IPS-18c (cell line): ENCODE data around the gene KRT9.
"Not testable (repeated sequence)": the region's sequence is repeated elsewhere in the genome, so short reads cannot be mapped to it uniquely, and the experiment has no call there.

Source experiments
- H3K4me3 ChIP-seq: 2 replicates; pipeline ENCODE4 v1.7.0; 2013; ENCODE audit warnings: low read depth, mild to moderate bottlenecking, low read length, moderate library complexity; ENCODE audit not compliant: insufficient read depth
- H3K9me3 ChIP-seq: one replicate; pipeline ENCODE4 v1.6.1; 2013; ENCODE audit warnings: mild to moderate bottlenecking, low read length, moderate library complexity; ENCODE audit not compliant: control insufficient read depth, insufficient read depth

Gene KRT9, protein sequence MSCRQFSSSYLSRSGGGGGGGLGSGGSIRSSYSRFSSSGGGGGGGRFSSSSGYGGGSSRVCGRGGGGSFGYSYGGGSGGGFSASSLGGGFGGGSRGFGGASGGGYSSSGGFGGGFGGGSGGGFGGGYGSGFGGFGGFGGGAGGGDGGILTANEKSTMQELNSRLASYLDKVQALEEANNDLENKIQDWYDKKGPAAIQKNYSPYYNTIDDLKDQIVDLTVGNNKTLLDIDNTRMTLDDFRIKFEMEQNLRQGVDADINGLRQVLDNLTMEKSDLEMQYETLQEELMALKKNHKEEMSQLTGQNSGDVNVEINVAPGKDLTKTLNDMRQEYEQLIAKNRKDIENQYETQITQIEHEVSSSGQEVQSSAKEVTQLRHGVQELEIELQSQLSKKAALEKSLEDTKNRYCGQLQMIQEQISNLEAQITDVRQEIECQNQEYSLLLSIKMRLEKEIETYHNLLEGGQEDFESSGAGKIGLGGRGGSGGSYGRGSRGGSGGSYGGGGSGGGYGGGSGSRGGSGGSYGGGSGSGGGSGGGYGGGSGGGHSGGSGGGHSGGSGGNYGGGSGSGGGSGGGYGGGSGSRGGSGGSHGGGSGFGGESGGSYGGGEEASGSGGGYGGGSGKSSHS

DNA sequence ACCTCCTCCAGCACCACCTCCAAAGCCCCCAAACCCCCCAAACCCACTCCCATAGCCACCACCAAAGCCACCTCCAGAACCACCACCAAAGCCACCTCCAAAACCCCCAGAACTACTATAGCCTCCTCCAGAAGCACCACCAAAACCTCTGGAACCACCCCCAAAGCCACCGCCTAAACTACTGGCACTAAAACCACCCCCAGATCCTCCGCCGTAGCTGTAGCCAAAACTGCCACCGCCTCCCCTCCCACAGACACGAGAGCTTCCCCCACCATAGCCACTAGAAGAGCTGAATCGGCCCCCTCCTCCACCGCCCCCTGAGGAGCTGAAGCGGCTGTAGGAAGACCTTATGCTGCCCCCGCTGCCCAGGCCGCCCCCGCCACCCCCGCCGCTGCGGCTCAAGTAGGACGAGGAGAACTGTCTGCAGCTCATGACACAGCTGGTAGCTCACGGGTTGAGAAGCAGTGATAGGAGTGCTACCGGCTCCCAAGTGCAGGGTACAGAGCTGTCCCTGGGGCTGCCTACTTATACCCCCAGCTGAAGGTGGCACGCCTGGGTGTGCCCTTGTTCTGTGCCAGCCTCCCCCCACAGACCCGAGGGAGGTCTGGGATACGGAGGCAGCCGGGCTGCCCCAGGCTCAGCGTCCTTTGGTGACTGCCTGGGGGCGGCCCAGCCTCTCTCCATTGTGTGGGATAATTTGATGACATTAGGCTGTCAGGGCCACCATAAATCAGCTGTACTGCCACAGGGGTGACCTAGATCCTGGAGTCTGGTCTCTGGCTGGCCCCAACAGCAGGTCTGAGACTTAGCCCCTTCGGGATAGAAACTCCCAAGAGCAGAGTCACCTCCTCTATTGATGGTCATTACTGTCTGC lies at the start of gene KRT9:
Gene KRT9, minus strand, starts transcription at position 499 of the 874 bp plus-strand sequence. Its CDS starts 67 bp downstream, at position 432.
- Histone ChIP-seq H3K4me3 (no peak within 1 kb of the TSS), H3K9me3 (no peaks in the 10 kb centered on the region)

DNA sequence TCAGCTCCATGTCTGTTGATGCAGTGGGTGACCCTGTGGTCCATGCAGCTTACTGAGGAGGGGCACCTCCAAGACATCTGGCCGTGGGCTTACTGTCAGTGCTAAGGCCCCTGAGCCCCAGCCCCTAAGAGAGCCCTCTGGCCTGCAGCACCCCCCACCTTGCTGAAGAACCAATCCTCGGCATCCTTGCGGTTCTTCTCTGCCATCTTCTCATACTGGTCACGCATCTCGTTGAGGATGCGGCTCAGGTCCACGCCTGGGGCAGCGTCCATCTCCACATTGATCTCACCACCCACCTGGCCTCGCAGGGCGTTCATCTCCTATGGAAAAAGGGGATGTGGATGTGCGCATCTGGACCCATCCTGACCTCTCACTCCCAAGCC lies 49.6 kb upstream of the KRT9 start:
- H3K4me3 ChIP-seq, H3K9me3 ChIP-seq: not testable (repeated sequence)

DNA sequence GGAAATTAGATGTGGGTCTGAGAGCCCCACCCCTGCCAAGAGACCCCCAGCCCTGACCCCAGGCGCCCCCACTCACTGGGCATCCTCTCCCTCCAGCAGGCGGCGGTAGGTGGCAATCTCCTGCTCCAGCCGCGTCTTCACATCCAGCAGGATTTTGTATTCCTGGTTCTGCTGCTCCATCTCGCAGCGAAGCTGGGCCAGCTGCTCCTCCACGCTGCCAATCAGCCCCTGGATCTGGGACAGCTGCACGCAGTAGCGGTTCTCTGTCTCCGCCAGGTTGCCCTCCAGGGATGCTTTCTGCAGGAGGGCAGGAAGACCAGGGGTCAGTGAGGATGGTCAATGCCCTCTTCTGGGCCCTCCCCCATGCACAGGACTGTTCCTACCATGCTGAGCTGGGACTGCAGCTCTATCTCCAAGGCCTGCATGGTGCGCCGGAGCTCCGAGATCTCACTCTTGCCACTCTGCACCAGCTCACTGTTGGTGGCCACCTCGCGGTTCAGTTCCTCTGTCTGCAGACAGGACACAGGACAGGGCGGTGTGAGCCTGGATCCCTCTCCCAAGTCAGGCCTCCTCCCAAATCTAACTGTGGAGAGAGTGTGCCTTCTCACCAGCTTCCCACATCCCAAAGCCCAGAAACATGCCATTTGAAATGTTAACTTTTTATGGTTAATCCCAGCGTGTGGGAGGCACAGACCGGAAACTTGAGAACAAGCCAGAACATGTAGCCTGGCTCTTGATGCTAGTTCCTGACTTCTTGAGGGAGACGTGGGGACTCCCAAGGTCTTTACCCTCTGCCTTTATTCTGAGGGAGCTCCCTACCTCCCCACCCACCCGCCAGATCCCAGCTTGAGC lies 49.0 kb upstream of the KRT9 start:
- Histone ChIP-seq H3K9me3 (peaks cover 2% of the 10 kb centered on the region), H3K4me3 (no peak overlapping the region)

DNA sequence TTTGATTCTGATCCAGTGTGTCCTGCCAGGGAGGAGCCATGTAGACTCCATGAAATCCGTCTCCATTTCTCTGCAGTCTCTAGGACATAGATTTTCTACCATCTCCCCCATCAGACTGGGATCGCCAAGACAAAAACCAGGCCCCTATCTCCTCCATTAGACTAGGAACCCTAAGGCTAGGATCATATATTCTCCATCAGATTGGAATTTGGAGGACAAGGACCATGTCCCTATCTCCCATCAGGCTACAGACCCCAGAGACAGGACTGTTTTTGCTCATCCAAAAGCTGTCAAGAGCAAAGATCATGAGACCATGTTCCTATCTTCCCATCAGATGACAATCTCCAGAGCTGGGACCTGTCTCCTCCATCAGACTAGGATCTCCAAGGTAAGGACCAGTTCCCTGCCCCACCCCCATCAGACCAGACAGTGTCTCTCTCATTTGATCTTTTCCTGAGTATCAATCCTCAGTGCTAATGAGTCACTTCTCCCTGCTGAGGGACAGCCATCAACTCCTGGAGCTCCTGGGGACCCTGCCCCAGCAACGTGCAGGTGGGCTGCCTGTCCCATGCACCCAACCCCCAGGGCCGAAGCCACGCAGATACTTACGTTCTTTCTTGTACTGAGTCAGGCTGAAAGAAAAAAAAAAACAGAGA lies 48.2 kb upstream of the KRT9 start:
- not testable (repeated sequence) for H3K9me3 ChIP-seq

DNA sequence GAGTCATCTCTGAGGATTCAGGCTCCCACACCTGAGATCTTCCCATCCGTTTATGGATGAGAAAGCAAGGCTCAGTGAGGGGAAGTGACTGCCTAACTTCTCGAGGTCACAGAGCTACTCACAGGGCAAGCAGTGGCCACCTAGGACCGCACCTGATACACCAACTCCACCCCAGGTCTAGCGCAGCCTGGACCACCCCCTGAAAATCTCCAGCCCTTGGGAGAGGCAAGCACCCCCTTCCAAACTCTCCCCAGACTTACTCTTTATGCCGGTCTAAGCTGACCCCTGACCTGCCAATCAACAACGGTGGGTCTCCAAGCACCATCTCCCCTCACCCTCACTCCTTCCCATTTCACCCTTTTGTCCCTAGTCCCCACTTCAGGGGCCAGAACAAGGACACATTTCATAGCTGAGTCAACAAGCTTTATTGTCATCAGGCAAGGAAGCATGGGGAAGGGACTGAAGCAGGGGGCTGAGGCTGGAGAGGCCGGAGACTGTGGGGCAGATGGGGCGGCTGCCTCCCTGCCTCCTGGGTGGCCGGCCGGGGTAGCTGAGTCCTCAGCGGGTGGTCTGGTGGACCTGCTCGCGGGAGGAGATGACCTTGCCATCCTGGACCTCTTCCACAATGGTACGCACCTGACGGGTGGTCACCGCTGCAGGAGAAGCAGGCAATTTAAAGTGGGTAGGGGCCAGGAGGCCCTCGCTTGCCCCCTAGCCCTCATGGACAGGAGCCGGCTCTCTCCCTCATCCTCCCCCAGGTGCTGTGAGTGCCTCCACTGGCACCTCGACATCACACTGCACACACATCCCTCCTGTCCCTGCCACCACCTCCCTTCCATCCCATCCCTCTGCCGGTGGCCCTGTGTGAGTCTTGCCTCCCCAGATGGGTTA lies 47.4 kb upstream of the KRT9 start:
- H3K9me3 ChIP-seq, result no peaks in the 10 kb centered on the region
- no peak overlapping the region for H3K4me3 ChIP-seq

More for the DNA sequence above, 48.2 kb upstream of the KRT9 start:
- H3K4me3 ChIP-seq, result not testable (repeated sequence)

DNA sequence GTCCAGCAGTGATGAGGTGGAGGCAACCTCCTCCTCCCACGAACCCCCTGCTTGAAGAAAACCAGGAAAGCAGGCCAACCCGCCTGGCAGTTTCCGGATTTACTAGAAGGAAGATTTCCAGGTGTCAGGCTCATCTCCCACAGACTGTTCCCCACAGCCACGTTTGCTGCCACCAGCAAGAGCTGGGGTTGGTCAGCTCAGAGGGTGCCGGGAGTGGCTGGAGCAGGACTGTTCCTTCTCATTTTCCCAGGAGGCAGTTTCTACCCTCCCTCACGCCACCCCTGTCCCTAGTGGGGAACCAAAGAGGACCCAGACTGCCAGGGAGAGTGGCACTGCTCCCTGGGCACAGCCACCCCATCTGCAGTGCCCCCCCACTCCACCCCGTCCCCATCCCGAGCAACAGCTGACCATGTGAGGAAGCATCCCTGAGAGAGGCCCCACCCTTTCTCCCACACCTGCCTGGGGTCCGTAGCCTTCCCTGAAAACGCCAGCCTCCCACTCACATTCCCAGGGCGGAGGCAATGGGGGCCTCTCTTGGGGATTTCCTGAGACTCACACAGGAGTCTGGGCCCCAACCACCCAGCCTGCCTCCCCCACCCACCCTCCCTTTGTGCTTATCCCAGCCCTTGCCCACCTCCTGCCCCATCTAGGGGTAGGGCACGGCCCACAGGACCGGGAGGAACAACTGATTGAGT lies 46.6 kb upstream of the KRT9 start:
- Histone ChIP-seq H3K9me3 (no peaks in the 10 kb centered on the region), H3K4me3 (no peak overlapping the region)

DNA sequence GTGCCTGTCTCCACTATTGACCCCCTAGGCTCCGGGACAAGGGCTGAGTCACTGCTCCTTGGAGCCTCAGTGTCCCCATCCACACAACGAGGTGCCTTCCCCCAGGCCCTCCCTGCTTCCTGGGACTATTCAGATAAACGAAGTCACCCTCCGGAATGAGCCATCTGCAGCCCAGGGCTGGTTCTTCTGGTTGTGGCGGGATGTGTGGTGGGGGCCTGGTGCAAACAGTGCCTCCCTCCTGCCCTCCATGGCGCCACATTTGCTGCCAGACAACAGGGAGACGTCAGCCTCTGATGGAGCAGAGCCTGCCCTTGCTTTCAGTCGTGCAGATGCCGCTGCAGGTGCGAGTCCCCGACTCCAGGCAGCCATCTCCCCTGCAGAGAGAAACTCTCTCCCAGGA lies 45.8 kb upstream of the KRT9 start:
- no peak overlapping the region for H3K4me3 ChIP-seq
- H3K9me3 ChIP-seq, result no peaks in the 10 kb centered on the region

DNA sequence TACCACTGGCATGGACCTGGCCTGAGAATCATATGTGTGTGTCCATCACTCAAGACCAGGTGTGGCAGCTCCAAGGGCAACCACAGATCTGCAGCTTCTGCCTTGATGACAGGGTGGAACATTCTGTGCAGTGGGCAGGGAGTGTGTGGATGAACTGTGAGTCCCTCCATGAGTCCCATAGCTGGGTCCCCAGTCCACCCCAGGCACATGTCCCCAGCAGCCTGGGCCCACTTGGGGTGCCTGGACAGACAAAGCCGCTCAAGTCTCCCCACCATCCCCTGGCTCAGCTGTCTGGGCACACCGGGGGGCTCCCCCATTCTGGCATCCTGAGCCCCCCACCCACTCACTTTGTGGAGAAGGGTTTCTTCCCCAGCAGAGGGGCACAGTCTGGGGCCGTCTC lies 45.3 kb upstream of the KRT9 start:
- no peak overlapping the region for H3K4me3 ChIP-seq
- no peaks in the 10 kb centered on the region for H3K9me3 ChIP-seq

DNA sequence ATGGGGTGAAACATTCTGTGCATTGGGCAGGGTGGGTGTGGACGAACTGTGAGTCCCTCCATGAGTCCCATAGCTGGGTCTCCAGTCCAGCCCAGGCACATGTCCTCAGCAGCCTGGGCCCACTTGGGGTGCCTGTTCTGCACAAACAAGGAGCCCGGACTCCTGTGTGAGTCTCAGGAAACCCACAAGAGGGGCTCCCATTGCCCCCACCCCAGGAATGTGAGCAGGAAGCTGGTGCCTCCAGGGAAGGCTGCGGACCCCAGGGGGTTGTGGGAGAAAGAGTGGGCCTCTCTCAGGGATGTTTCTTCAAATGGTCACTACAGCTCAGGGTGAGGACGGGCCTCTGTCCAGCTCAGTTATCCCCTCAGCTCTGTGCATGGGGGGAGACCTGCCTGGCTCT lies 44.6 kb upstream of the KRT9 start:
- not testable (repeated sequence) for H3K4me3 ChIP-seq, H3K9me3 ChIP-seq

DNA sequence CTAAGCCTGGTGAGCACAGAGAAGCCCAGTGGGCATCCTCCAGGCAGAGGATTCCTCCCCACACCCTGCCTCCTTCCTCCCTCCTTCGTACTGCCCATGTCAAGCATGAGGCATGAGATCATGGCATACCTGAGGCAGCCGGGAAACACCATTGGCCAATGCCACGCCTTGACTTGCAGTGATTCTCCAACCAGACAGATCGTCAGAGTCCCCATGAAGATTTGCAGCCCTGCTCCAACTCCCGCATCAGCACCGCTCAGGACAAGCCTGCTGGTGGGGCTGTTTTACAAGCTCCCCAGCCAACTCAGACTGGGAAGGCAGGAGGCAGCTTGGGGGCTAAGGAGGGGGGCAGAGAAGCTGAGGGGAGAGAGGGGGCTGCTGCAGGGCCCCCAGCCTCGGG lies 43.6 kb upstream of the KRT9 start:
- no peaks in the 10 kb centered on the region for H3K9me3 ChIP-seq
- H3K4me3 ChIP-seq, result no peak overlapping the region

DNA sequence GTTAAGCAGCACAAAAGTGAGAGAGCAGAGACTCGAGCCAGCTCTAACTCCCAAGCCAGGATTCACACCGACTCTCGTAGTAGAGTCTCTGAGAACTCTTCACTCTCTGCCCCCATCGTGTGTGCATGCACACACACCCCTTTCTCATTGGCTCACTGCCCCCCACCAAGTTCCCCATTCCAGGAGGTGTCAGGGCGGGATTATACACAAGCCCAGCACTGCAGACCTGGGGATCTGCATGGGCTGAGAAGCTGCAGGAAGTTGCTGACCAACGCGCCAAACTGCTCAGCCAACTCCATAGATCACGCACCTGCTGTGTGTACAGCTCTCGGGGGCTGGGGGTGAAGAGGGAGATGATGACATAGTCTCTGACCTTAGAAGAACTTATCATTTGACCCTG lies 42.9 kb upstream of the KRT9 start:
- H3K4me3 ChIP-seq, H3K9me3 ChIP-seq: not testable (repeated sequence)

DNA sequence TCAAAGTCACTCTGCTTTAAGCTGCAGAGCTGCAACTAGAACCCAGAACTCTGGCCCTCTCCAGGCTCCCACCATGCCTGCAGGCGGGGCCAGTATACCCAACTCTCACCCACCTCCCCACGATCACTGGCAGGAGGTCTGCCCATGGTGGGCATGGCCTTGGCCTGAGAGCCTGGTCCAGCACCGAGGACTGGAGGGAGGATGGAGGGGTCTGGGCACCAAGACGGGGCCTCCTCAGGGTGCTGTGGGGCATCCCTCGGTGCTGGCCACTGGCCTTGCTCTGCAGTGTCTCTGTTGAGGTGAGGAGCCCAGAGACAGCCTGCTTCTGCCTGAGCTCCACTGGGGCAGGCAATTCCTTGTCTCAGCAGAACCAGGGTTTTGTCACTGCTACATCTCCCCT lies 42.2 kb upstream of the KRT9 start:
- Histone ChIP-seq H3K9me3 (no peaks in the 10 kb centered on the region), H3K4me3 (no peak overlapping the region)

DNA sequence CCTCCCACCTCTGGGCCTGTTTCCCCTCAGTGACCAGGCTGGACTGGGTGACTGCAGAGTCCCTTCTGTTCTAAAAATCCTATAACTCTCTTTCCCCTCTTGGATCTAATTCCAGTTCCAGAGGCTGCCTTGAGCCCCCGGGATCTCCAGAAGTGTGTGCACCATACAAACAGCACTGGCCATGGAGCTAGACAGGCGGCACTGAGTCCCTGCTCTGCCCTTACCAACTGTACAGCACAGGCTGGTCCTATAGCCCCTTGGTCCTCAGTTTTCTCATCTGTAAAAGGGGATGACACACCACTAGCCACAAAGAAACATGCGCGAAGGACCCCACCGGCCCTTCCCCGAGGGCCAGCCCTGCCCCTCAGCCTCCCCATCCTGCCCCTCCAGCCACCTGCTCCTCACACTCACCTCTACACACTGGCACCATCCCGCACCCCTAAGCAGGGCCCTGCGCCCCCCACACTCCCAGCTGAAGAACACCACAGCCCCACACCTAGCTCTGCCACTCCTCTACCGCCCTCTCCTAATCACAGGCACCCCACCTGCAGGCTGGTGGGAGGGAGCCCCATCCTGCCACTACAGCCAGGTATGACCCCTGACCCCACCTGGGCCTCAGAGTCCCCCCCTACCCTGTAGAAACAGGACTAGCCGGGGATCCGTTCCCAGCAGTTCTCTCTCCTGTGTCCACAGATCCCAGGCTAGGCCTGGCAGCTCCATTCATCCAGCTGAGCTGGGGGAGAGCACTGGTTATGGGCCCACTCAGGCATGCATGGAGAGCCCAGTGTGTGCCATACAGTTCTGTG lies 41.6 kb upstream of the KRT9 start:
- Histone ChIP-seq H3K4me3 (no peak overlapping the region), H3K9me3 (no peaks in the 10 kb centered on the region)

DNA sequence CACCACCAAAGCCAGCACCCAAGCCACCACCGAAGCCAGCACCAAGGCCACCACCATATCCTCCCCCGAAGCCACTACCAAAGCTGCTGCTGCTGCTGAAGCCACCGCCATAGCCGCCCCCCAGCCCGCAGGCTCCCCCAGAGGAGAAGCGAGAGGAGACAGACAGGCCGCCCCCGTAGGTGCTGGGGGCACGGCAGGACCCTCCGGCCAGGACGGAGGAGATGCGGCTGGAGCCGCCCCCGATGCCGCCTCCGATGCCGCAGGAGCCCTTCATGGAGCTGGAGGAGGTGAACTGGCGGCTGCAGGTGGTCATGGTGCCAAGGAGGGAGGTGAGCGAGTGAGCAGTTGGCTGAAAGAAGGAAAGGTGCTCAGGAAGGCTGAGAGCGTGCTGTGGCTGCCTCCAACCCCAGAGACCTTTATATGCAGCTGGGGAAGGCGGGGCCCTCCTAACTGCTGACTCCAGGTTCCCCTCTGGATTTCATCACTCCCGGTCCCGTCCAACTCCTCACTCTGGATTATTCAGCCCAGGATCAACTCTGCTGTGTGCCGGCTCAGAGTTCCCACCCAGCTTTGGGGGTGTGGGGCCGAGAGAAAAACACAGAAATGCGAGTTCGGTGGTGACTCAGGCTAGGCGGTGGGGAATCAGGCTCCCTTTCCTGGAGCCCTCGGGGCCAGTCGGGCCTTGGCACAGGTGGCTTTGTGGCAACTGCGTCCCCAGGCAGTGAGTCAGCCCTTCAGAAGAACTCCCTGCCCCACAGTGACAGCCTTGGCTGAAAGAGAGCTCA lies 40.7 kb upstream of the KRT9 start, which contains the start of gene KRT16:
Gene KRT16, minus strand, starts transcription at position 392 of the 785 bp plus-strand sequence. Its CDS starts 79 bp downstream, at position 313.
- not testable (repeated sequence) for H3K4me3 ChIP-seq, H3K9me3 ChIP-seq
